Stimulated activated CD8-positive, alpha-beta memory T cell treated with anti-CD3 and anti-CD28 coated beads, Interleukin-4, amount 100 ng/mL, for 48 hours (primary cell): ENCODE data around the gene TLN1.

Experiments
- DNase-seq: peaks from one replicate; pipeline ENCODE4 v3.0.0-alpha.2; 2020

The TLN1 gene

DNA sequence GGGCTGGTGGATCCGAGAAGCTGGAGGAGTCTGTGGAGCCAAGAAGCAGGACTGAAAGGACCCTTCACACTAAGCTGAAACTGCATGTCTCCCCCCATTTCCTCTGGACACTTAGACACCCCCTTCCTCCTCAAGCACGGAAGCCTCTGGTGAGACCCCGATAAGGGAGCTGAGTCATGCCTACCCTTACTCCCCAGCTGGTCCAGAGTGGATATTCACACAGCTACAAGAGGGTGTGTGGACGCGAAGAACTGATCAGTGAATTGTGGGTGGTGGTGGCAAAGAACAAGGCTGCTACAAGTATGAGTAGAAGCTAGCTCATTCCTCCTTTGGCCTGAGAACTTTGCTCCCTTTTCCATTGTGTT lies 4.3 kb downstream of the TLN1 start:
- no peak for DNase-seq

DNA sequence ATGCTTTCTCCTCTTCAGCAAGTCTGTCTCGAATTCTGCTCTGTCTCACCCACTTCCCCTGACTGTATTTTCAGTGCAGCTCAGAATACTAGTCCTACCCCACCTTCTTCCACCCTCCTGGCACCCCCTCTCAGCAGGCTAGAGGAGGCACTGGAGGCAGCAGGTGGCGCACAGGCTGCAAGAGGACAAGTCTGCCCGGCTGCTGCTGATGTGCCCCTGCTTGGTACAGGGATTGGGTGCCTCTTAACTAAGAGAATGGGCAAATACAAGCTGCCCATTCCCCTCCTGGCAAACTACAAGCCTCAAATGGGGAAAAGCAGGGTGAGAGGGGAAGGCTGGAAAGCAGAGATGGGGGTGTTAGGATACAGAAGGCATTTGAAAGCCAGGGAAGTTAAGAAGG lies 5.1 kb downstream of the TLN1 start:
- peak; percentile 44 for DNase-seq

- no peak for DNase-seq
Observed at GRCh38 chr9:35725362-35725761, 6.6 kb downstream of the TLN1 start.

DNA sequence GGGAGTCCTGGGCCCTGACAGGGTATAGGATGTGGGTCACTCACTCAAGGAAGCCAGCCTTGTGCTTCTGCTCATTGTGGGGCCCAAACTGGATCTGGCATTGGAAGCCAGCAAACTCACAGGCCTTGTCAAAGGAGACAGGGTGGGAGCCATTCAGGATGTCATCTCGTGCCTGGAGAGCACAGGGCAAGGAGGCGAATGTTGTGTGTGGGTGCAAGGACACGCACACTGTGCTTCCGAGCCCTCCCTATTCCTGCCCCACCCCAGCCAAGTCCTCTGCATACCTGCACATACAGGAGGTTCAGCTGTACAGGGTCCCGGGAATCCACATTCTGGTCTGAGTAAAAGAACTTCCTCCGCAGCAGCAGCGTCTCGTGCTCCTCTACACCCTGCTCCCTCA lies 8.1 kb downstream of the TLN1 start:
- no peak for DNase-seq

DNA sequence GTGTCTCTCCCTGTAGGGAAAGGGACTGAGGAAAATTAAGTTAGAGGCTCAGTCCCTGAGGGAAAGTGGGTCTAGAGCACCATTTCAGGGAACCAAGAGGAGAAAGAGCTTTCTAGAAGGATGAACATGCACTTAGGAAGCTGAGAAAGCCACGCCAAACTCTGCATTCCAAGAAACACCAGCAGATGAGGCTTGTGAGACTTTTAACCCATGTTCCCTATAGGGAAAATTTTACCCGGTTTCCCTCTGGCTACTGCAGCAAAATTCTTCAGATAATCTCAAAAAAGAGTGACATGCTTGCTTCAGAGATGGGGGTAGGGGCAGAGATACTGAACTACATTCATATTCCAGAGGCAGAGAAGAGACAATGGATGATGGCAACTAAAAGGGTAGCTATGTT lies 8.6 kb downstream of the TLN1 start:
- no peak for DNase-seq

DNA sequence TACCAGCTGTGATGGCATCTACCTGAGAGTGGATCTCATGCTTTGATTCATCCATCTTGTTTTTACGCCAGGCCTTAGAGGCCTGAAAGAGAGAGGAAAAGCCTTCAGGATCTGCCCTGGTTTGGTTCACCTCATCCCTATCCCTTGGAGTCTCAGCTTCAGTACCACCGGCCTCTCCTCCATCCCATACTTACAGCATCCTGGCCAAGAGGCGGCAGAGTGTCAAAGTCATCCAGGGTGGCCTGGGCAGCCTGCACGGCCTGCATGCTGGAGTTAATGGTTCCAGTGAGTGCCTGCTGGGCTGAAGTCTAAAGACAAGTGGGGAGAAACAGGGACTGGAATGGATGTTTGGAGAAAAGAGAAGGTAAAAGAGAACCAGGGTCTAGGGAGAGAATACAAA lies 12.4 kb downstream of the TLN1 start:
- no peak for DNase-seq

DNA sequence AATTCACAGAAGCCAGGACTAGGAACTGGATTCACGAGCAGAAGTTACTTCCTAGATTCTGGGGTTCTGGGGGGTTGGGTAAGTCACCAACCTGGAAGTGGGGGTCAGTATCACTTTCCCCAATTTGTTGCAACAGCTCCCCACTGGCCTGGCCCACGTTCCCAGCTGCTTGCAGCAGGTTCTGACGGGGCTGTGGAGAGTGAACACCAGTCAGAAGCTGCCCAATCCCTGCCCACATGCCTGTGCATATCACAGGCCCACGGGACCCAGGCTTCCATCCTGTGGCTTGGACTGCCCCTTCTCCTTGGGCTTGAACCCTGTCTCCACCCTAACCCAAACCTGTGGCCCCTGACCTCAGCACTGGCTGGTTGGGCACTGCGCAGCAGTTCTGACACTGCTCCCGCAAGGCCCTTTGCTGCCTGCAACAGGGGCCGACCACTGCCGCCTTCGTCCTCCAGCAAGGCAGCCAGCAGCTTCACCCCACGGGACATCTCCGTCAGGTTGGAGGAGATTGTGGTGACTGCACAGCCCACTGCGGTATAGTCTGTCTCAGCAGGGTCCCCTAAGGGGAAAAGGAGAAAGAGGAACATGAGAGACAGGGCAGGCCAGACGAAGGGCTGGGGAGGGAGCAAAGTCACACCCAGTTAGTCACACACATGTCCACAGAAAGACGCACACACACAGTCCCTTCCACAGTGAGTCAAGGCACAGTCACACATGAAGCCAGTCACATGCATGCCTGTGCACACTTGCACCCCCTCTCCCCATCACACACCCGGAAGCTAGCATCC lies 13.1 kb downstream of the TLN1 start:
- no peak for DNase-seq

GRCh38 chr9:35717132-35717870 lies 14.7 kb downstream of the TLN1 start:
- no peak for DNase-seq

DNA sequence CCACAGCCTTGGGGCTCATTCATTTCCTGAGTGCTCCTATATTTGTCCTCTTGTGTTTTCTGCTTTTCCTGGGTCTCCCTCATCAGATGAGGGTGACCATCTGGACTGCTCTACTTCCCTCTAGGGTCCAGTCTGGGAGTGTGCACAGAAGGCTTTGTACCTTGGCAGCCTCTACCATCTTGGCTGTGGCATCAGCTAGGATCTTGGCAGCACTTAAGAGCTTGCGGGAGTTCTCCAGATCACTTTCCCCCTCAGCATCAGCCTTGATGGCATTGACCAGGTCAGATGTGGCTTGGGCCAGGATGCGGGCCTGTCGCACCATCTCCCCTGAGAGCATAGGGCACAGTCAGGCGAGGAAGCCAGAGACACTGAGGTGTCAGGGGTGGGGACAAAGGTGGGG lies 15.8 kb downstream of the TLN1 start:
- no peak for DNase-seq

GRCh38 chr9:35714579-35715252 lies 17.3 kb downstream of the TLN1 start:
- no peak for DNase-seq

- DNase-seq = no peak
Observed at GRCh38 chr9:35714123-35714522, 17.9 kb downstream of the TLN1 start.

GRCh38 chr9:35713578-35713977 lies 18.4 kb downstream of the TLN1 start:
- DNase-seq = no peak

DNA sequence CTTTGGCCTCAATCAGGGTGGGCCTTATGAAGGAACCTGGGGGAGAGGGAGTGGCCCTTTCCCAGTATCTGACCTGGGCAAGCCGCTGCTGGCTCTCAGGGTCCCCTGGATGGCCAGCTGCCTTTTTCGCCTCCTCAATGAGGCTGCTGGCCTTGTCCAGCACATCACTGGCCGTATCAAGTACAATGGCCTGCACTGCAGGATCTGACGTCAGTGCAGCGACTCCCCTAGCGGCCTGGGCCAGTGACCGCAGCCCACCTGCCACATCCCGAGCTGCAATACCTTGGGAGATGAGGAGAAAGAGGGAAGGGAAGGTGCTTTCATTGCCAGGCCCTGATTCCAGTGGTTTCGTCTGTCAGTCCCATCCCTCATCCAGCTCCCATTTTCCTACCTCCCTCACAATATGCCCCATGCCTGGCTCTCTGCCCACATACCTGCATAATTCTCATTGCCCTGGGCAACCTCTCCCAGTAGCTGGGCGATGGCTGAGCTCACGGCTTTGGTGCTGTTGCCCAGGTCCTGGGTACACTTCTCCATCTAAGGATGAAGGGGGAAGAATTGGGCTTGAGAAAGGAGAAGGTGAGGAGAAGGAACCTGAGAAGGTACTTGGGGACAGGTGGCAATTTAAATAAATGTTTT lies 19.1 kb downstream of the TLN1 start:
- DNase-seq = no peak

GRCh38 chr9:35711501-35712428 lies 20.2 kb downstream of the TLN1 start:
- DNase-seq = no peak

DNA sequence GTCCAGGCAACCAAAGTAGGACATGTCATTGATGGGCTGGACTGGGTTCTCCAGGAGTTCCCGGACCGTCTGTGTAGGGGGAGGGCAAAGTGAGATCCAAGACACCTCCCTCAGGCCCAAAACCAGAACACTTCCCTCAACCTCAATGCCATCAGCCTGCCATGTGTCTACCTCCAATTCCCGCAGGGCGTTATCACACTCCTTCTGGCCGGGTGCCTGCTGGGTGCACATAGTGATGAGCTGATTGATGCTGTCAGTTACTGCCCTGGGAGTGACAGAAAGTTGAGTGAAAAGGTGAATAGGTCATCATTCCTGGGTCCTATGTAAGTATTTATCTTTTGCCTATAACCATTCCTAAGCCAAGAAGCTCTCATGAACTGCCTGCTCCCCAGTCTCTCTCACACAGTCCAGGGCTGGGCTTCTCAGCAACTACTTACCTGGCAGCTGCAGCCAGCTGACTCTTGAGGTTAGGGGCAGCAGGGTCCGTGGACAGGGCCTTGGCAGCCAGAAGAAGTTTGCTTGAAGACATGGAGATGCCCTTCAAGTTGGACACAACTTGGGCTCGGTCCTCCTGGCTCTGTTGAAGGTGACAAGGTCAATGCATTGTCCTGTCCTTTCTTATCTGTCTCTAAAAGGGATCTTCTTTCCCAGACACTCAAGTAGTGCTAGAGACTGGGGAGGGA lies 21.0 kb downstream of the TLN1 start:
- no peak for DNase-seq

GRCh38 chr9:35708146-35708545 lies 23.8 kb downstream of the TLN1 start:
- DNase-seq = no peak

- DNase-seq = no peak
Observed at GRCh38 chr9:35706951-35707350, 25.0 kb downstream of the TLN1 start.

DNA sequence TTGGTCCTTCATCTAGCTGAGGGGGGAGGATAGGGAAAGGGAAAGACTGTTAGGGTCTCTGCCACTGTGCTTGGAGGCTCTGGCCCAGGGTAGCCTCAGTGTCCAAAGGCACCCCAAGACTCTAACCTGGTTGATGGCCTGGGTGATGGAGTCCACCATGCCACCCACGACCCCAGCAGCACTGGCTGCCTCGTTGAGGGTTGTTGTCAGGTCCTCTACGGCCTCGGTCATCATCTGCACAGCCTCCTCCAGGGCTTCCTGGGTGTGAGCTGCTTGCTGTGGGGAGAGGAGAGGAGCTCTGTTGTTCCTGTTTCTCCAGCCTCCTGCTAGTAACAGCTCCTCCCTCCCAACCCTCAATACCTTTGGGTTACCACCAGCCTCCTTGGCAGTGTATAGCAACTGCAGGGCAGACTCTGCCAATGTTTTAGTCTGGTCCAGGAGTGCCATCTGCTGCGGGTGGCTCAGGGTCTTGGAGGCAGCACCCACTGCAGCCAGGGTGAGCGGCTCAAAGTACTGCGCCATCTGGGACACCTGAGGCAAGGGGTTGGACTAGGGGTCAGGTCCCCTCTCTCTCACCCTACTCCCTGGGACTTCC lies 26.1 kb downstream of the TLN1 start:
- no peak for DNase-seq

GRCh38 chr9:35705372-35705771 lies 26.6 kb downstream of the TLN1 start:
- no peak for DNase-seq

DNA sequence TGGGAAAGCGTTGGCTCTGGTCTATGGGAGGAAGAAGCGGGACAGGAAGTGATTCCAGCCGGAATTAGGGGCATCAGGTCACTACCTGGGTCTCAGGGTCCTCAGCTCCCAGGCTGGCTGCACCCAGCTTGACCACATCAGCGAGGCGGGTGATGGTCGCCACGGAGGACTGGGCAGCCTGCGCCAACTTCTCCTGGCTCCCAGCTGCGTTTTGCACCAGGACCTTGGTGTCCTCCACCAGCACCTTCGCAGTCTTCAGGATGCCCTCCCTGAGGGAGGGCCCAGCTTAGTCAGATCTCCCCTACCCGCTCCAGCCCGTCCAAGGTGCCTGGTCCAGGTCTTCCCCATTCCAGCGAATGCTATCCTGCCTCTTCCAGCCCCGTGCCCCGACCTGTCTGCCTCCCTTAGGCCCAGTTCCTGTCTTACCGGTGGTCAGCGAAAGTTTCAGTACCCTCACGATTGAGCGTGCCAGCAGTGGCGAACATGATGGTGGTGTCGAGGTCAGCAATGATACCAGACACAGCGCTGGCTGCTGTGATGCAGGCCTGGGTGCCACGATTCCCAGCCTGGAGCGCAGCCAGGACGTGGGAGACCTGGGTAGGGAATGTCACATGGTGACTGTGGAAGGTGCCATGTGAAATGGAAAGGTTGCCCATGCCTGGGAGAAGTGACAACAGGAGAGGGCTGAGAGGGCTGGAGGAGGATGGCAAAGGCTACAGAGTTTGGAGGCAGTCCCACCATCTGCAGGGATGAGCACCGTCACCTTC lies 27.9 kb downstream of the TLN1 start:
- no peak for DNase-seq

GRCh38 chr9:35702696-35703095 lies 29.3 kb downstream of the TLN1 start:
- no peak for DNase-seq
